A673 (cell line): Measurements from ENCODE around the gene GTF2F1.

ENCODE experiments used
- CTCF ChIP-seq: fragments of 300-800, 200-600 bp; sonication (generic); conservative IDR thresholded peaks from 2 replicates; pipeline ENCODE4 v1.5.1; 2017; ENCODE audit warnings: low read depth, mild to moderate bottlenecking, antibody characterized with exemption, low read length, moderate library complexity, mixed read lengths
- EZH2 ChIP-seq: fragments of 200-600 bp; sonication (generic); IDR thresholded peaks from 2 replicates; pipeline ENCODE4 v1.6.1; 2017; ENCODE audit warnings: borderline replicate concordance, low read depth, mild to moderate bottlenecking, mixed read lengths, antibody characterized with exemption, low read length; ENCODE audit not compliant: poor library complexity, severe bottlenecking

DNA sequence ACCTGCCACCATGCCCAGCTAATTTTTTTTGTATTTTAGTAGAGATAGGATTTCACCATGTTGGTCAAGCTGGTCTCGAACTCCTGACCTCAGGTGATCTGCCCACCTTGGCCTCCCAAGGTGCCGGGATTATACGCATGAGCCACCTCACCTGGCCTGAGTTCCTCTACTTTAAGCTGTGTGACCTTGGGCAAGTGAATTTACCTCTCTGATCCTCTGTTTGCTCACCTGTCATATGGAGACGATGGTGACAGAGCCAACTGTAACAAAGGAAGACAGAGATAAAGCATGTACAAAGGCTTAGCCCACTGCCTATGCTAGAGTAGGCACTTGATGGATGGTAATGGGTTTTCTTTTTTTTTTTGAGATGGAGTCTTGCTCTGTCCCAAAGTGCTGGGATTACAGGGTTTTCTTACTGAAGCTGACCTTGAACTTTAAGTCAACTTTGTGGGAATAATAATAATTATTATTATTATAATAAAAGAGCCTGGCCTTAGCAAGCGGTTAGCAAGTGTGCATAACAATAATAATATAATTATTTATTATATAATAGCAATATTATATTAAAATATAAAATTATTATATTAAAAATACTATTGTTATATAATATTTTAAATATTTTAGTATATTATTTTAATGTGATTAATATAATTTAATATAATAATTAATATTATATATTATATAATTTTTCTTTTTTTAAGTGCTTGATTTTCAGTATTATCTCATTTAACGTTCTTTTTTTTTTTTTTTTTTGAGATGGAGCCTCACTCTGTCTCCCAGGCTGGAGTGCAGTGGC, 58.3 kb downstream of the GTF2F1 start:
- TF ChIP-seq CTCF, result no peak
- TF ChIP-seq EZH2, result no peak
